Non-pigmented ciliary epithelial cell (primary cell): ENCODE data around the gene MAST2.
A peak's percentile ranks its signal among the peaks of the same experiment; 100 is the strongest.
"Not testable (repeated sequence)": the region's sequence is repeated elsewhere in the genome, so short reads cannot be mapped to it uniquely, and the experiment has no call there.

Source experiments
- DNase-seq: peaks from one replicate; pipeline ENCODE4 v3.0.0-alpha.2; 2010; ENCODE audit warnings: low read depth

The MAST2 gene

DNA sequence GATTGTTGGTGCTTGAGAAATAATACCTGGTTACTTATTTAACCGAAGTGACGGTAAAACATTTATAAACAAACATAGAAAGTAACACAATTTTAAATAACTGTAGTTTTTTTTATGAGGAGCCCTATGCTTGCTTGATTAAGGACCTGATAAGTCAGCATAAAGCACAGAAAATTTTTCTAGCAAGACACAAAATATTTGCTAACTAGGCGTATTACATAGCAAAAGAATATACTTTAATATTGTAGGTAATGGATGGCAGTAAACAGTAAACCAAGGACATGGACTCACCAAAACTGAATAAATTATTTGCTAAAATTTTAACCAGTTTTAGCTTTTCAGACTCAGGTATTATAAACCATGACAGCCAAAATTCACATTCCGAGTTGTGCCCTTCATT lies 90.9 kb downstream of the MAST2 start:
- no peak for DNase-seq

GRCh38 chr1:45894921-45895320 lies 91.5 kb downstream of the MAST2 start:
- DNase-seq = no peak

- no peak for DNase-seq
Observed at GRCh38 chr1:45895406-45895805, 92.0 kb downstream of the MAST2 start.

DNA sequence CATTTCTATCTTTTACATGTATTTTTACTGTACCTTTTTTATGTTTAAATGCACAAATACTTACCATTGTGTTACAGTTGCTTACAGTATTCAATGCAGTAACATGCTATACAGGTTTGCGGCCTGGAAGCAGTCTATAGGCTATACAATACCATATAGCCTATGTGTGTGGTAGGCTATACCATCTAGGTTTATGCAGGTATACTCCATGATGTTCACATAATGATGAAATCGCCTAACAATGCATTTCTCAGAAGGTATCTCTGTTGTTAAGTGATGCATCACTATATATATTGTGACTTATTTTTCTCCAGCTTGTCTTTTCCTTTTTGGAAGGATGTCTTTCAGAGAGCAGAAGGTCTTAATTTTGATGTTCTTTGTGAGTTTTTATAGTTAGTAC lies 103.5 kb downstream of the MAST2 start:
- DNase-seq = no peak

DNA sequence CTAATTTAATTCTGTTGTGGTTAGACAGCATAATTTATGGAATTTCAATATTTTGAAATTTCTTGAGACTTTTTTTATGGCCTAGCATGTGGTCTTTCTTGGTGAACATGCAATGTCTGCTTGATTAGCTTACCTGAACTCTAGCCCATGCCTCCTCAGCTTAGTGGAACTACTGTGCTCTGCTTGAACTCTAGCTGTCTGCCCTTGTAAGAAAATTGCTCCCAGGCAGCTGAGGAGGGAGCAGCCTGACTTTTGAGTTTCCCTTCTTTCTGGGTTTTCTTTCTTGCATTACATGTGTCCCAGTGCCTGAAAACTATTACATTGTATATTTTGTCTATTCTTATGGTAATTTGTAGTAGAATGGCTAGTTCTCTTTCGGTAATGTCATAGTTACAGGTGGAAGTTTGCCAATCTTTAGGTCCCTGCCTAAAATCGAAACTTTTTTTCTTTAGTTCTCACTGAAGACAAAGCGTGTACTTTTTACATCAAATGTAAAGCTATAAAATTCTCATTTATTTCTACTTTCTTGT lies 105.3 kb downstream of the MAST2 start:
- no peak for DNase-seq

DNA sequence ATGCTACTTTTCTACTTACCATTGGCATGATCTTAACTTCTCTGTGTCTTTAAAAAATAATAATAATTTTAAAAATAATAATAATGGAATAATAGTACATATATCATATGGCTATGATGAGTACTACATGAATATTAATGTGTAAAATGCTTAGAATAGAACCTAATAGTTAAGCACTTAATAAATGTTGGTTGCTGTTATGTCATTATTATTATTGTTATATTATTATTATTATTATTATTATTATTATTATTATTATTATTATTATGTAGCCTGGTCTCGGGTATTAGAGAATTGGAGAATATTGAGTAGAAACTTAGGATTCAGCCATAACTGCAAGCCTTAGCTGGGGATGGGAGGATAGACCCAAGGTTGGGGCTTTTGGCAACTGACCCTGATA lies 108.2 kb downstream of the MAST2 start:
- no peak for DNase-seq

- peak; percentile 88 for DNase-seq
Observed at GRCh38 chr1:45913183-45913683, 109.8 kb downstream of the MAST2 start.

- DNase-seq = no peak
Observed at GRCh38 chr1:45913731-45914501, 110.5 kb downstream of the MAST2 start.

DNA sequence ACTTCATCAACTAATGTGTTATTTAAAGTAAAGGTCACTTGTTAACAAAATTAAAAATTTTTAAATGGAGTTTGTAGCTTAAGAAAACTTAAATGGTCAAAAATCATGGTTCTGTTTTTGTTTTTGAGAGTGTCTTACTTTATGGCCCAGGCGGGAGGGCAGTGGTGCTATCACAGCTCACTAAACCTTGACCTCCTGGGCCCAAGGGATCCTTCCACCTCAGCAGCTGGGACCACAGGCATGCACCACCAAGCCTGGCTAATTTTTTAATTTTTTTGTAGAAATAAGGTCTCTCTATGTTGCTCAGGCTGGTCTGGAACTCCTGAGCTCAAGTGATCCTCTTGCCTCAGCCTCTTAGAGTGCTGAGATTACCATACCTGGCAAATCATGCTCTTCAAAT lies 111.4 kb downstream of the MAST2 start:
- no peak for DNase-seq

DNA sequence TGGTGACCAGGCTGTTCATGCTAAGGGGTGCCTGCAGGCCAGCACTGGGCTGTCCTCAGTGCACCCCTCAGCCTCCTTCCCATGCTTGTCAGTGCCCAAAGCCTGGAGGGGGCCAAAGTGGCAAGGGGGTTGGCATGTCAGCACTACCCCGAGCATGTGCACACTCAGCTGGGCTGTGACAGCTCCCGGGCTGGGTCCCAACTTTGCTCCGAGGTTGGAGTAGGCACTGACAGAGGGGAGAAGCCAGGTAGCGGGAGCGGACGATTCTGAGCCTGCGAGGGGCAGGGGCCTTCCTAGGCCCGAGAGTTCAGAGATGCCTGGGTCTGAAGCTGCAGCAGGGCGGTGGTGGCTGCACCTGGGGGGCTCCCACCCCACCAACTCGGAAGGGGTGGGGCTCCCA lies 119.0 kb downstream of the MAST2 start:
- DNase-seq = no peak

DNA sequence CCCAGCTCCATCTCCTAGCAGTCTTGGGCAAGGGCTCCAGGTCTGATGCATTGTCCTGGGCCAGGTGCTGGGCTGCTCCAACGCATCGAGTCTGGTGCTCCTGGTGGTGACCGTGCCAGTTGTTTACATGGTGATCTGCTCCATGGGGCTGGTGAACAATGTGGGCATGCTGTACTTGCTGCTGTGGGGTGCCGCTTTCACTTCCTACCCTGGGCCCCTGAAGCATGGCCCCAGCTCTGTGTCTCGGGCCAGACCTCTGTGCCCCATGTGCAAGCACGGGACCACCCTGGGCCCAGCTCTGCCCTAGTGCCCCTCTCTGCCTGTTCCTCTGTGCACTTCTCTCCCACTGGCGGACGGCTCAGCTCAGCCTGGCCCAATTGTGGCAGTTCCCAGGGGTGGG lies 119.4 kb downstream of the MAST2 start:
- no peak for DNase-seq

DNA sequence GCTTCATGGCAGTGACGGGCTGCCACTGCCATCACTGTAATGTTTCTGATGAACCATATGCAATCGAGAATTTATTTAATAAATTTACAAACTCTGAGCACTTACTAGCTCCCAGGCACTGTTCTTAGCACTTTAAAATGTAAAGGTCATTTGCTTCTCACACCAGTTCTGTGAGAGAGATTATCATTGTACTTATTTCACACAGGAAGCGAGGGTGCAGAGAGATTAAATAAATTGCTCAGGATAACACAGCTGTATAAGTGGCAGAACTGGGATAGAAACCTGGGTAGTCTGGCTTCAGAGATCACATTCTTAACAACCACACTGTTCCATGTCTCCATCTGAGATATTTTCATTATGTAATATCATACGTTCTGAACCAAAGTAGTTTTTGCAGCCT lies 119.9 kb downstream of the MAST2 start:
- DNase-seq = no peak

GRCh38 chr1:45924736-45925135 lies 121.3 kb downstream of the MAST2 start:
- DNase-seq = peak; percentile 26

- no peak for DNase-seq
Observed at GRCh38 chr1:45925728-45926287, 122.4 kb downstream of the MAST2 start.

- DNase-seq = no peak
Observed at GRCh38 chr1:45926330-45926729, 122.9 kb downstream of the MAST2 start.

DNA sequence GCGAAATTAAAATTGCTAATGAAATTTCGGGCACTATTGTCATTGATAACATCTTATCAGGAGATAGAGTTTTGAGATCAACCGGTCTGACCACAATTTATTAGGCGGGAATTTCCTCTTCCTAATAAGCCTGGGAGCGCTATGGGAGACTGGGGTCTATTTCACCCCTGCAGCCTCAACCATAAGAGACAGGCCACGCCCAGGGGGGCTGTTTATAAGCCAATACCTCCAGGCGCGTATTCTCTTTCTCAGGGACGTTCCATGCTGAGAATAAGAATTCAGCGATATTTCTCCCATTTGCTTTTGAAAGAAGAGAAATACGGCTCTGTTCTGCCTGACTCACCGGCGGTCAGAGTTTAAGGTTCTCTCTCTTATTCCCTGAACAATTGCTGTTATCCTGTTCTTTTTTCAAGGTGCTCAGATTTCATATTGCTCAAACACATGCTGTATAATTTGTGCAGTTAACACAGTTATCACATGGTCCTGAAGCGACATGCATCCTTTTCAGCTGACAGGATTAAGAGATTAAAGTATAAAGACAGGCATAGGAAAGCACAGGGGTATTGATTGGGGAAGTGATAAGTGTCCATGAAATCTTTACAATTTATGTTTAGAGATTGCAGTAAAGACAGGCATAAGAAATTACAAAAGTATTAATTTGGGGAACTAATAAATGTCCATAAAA lies 124.0 kb downstream of the MAST2 start:
- DNase-seq = not testable (repeated sequence)

GRCh38 chr1:45928486-45929205 lies 125.2 kb downstream of the MAST2 start:
- no peak for DNase-seq

DNA sequence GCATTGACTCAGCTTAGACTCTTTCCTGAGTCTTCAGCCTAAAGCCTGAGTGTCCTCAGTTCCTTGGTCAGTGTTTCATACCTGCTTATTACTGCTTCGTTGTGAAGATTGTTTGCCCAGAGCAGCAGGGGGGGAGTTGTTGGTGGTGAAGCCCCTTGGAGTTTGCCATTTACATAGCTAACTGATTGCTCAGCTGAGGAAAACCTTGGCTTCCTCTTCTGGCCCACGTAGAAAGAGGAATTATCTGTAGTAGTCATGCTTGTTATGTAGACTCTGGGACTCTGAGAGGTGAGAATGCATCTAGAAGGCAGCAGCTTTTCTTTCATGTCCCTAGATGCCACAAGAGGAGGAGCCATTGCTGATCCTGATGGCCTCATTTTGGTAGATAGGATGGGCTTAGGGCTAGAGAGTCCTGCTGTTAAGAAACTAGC lies 125.9 kb downstream of the MAST2 start:
- DNase-seq = peak; percentile 84

- no peak for DNase-seq
Observed at GRCh38 chr1:45930258-45931150, 127.1 kb downstream of the MAST2 start.

DNA sequence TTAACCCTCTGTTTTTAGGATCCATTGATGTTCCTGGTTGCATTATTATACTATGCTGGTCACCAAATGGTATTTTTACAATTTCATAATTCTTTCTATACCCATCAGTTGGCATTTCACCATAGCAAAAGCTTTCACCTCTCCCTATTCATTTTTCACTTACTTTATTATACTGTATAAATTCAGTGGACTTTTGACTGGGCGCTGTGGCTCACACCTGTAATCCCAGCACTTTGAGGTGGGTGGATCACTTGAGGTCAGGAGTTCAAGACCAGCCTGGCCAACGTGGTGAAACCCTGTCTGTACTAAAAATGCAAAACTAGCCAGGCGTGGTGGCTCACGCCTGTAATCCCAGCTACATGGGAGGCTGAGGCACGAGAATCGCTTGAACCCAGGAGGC lies 128.8 kb downstream of the MAST2 start:
- not testable (repeated sequence) for DNase-seq

DNA sequence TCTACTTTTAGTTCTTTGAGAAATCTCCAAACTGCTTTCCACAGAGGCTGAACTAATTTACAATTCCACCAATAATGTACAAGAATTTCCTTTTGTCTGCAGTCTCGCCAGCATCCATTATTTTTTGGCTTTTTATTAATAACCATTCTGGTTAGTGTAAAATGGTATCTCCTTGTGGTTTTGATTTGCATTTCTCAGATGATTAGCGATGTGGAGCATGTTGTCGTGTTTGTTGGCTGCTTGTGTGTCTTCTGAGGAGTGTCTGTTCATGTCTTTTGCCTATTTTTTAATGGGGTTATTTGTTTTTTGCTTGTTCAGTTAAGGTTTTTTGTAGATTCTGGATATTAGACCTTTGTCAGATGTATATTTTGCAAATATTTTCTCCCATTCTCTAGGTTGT lies 131.5 kb downstream of the MAST2 start:
- no peak for DNase-seq
